ENCODE data around the gene IRAK2.

- TF ChIP-seq CTCF (conservative IDR thresholded peaks at IDR 0.05; ENCODE audit: low read depth, low read length), result peak; percentile 46
- TF ChIP-seq EZH2 (IDR thresholded peaks at IDR 0.05; ENCODE audit: borderline replicate concordance, low read depth, low read length, poor library complexity, severe bottlenecking), result no peak
These were observed 28.4 kb downstream of the IRAK2 start for GRCh38 chr3:10192953-10193691.
